ENCODE data around the gene AMFR. TPM values are rescaled to one million over a fixed set of nuclear protein-coding genes. Genes with fewer than 3 reads are reported as not detected.
A peak's percentile ranks its signal among the peaks of the same experiment; 100 is the strongest.

AMFR gene
- total and polyA plus RNA-seq, 2 of the 13 experiments (the other 11 are each of a cell fraction or from before 2014, with no cell fraction given) = 52.9 to 108 TPM

GRCh38 chr16:56408379-56409098 lies 16.8 kb downstream of the AMFR start (continued):
- TF ChIP-seq BCL6 (CRISPR knock-in tag; IDR thresholded peaks at IDR 0.05) (no peak), MEIS1 (CRISPR knock-in tag; IDR thresholded peaks at IDR 0.05; ENCODE audit: borderline replicate concordance) (no peak), ZNF766 (CRISPR knock-in tag; IDR thresholded peaks at IDR 0.05; ENCODE audit: borderline replicate concordance) (0 out of 2 replicates have a peak, but pooled peaks have one; percentile 20), ZNF430 (CRISPR knock-in tag; IDR thresholded peaks at IDR 0.05) (no peak), CREM (IDR thresholded peaks at IDR 0.05) (no peak), CREM (CRISPR knock-in tag; IDR thresholded peaks at IDR 0.05) (no peak), STAT6 (CRISPR knock-in tag; IDR thresholded peaks at IDR 0.05; ENCODE audit: borderline replicate concordance) (no peak), SRSF1 (optimal IDR thresholded peaks at IDR 0.05; ENCODE audit: low read depth, low read length) (no peak), ZNF556 (CRISPR knock-in tag; IDR thresholded peaks at IDR 0.05; ENCODE audit: borderline replicate concordance) (no peak), KDM6A (CRISPR knock-in tag; IDR thresholded peaks at IDR 0.05; ENCODE audit: low read depth) (no peak), TOE1 (CRISPR knock-in tag; IDR thresholded peaks at IDR 0.05) (no peak), YEATS4 (CRISPR knock-in tag; IDR thresholded peaks at IDR 0.05; ENCODE audit: borderline replicate concordance) (0 out of 2 replicates have a peak, but pooled peaks have one; percentile 38), HOXA7 (CRISPR knock-in tag; IDR thresholded peaks at IDR 0.05) (no peak), ZBTB49 (CRISPR knock-in tag; IDR thresholded peaks at IDR 0.05; ENCODE audit: borderline replicate concordance) (no peak), ZNF253 (CRISPR knock-in tag; IDR thresholded peaks at IDR 0.05; ENCODE audit: borderline replicate concordance) (no peak), NFATC3 (CRISPR knock-in tag; IDR thresholded peaks at IDR 0.05) (no peak), SSRP1 (CRISPR knock-in tag; IDR thresholded peaks at IDR 0.05) (no peak), PRMT3 (CRISPR knock-in tag; IDR thresholded peaks at IDR 0.05; ENCODE audit: borderline replicate concordance, low read depth) (no peak), HNF4G (IDR thresholded peaks at IDR 0.05; ENCODE audit: borderline replicate concordance, low read depth, low read length) (no peak), HNF4G (CRISPR knock-in tag; IDR thresholded peaks at IDR 0.05; ENCODE audit: borderline replicate concordance, low read depth) (peak; percentile 18; the same call in 1 of the 2 replicates), GATA4 (IDR thresholded peaks at IDR 0.05; ENCODE audit: borderline replicate concordance, low read depth) (no peak), ZNF367 (CRISPR knock-in tag; IDR thresholded peaks at IDR 0.05; ENCODE audit: borderline replicate concordance) (no peak), HNRNPLL (IDR thresholded peaks at IDR 0.05; ENCODE audit: low read depth, low read length, poor library complexity, severe bottlenecking) (no peak), ZNF331 (CRISPR knock-in tag; IDR thresholded peaks at IDR 0.05) (no peak), ZFY (CRISPR knock-in tag; IDR thresholded peaks at IDR 0.05) (peak; percentile 29; the same call in 1 of the 2 replicates), ZNF703 (CRISPR knock-in tag; IDR thresholded peaks at IDR 0.05; ENCODE audit: borderline replicate concordance) (no peak), ZNF543 (CRISPR knock-in tag; IDR thresholded peaks at IDR 0.05) (no peak)
